Subcutaneous adipose tissue (tissue), 4 donors: ENCODE data around the gene AIFM1. TPM values are rescaled to one million over a fixed set of nuclear protein-coding genes. Genes with fewer than 3 reads are reported as not detected.

Source experiments
- total RNA-seq, 4 donors: library from RNA; depleted of rRNA; stranded (reverse); fragments of >200 nt; gene quantifications; one replicate each; pipeline ENCODE4 v1.1.0, GENCODE V29; 2016
- TF ChIP-seq, protein P1 (sequence below): fragments of 450-650 bp; IDR thresholded peaks from one replicate; pipeline ENCODE4 v1.5.1; 2016; ENCODE audit warnings: low read depth, mild to moderate bottlenecking, control low read depth, antibody characterized with exemption, moderate library complexity

Gene AIFM1
- total RNA-seq, 4 donors from 2014 or later, result 19.8 to 26.4 (median 22.4) TPM

DNA sequence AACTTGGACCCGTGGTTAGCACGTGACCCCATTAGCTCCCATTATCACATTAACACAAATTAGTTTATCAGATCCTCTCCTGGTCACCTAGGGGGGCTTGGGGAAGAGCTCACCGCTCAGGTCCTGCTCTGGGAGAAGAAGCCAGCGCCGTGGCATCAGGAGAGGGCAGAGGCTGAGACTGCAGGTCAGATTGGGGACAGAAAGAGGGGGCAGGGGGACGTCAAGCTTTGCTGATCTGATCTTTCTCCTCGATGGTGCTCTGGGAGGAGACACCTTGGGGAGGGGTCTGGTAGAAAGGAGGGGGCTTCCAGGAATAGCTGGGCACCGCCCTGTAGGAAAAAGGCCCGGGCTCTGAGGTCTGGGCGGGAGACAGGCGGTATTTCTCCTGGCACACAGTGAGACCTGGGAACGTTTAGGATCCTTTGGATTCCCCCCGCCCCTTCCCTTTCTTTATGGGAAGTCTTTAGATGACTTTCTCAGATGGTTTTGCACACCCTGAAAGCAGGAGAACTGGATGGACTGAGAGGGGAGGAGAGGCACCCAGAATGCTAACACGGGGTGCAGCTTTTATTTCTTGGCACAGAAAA is 46.2 kb downstream of the AIFM1 start:
- TF ChIP-seq, protein P1, sequence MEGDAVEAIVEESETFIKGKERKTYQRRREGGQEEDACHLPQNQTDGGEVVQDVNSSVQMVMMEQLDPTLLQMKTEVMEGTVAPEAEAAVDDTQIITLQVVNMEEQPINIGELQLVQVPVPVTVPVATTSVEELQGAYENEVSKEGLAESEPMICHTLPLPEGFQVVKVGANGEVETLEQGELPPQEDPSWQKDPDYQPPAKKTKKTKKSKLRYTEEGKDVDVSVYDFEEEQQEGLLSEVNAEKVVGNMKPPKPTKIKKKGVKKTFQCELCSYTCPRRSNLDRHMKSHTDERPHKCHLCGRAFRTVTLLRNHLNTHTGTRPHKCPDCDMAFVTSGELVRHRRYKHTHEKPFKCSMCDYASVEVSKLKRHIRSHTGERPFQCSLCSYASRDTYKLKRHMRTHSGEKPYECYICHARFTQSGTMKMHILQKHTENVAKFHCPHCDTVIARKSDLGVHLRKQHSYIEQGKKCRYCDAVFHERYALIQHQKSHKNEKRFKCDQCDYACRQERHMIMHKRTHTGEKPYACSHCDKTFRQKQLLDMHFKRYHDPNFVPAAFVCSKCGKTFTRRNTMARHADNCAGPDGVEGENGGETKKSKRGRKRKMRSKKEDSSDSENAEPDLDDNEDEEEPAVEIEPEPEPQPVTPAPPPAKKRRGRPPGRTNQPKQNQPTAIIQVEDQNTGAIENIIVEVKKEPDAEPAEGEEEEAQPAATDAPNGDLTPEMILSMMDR, result no peak

DNA sequence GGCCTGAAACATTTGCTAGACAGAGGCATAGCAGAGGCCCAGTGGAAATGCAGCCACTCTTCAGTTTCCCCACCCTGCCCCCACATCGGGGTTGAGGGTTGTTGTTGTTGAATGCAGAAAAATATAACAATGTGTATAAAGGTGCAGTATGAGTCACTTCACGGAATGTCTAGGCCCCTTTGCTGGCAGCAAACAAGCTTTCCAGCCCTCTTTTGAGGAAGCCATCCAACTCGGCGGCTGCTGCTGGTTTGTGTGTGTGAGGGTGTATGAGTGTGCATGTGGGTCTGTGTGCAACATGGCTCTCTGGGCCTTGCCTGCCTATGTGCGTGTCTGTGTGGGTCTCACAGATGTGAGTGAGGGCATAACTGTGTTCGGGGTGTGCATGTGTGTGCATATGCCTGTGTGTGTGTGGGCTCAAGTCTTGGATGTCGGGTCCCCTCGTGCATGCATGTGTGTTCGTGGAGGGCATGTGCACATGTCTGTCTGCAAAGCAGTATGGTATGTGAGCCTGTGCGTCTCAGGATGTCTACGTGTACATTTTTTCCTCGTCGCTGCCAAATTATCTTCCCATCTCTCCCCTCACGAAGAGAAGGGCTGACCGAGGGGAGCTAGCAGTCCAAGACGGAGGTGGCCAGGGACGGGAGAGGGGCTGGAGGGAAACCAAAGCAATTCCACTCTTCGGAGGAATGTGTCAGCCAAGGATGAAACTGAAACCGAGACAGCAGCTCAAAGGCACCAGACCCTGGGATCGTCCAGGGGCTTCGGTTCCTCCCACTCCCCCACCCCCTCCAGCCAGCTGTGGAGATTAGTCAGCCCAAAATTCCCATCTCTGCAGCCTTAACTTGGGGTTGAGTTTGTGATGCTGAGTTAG is 47.0 kb downstream of the AIFM1 start:
- TF ChIP-seq, protein P1, result no peak

DNA sequence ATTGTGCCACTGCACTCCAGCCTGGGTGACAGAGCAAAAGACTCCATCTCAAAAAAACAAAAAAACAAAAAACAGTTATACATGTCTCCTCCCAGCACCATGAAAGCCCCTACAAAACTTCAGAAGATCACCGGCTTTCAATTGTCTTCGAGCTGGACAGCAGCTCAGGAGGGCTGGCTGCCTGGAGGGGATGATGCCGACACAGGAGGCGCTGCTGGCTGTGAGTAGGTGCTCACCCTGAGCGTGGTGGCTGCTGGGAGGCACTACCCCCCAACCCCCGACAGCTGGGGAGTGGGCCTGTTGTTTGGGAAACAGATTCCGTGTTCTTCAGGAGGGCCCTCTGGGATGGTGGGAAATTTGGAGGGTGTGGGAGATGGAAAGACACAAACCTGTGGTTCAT is 48.5 kb downstream of the AIFM1 start:
- TF ChIP-seq, protein P1, result no peak

DNA sequence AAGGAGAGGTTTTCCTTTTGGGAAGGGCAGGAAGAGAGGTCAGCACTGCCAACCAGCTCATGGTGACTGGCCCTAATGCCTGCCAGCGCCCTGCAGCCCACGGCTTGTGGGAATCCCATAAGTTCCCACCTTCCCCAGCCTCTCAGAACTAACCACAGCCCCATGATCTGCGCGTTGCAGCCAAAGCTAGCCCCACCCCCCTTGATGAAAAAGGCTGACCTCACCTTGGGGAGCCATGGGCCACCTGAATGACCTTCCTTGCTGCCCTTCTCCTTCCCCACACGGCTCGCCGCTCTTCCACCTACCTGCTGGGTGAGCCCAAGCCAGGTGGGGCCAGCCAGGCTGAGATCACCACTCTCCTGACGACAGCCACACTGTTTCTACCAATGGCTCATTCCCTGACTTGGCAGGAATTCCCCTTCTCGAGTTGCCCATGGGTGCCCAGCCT is 51.5 kb downstream of the AIFM1 start:
- TF ChIP-seq, protein P1, result no peak

DNA sequence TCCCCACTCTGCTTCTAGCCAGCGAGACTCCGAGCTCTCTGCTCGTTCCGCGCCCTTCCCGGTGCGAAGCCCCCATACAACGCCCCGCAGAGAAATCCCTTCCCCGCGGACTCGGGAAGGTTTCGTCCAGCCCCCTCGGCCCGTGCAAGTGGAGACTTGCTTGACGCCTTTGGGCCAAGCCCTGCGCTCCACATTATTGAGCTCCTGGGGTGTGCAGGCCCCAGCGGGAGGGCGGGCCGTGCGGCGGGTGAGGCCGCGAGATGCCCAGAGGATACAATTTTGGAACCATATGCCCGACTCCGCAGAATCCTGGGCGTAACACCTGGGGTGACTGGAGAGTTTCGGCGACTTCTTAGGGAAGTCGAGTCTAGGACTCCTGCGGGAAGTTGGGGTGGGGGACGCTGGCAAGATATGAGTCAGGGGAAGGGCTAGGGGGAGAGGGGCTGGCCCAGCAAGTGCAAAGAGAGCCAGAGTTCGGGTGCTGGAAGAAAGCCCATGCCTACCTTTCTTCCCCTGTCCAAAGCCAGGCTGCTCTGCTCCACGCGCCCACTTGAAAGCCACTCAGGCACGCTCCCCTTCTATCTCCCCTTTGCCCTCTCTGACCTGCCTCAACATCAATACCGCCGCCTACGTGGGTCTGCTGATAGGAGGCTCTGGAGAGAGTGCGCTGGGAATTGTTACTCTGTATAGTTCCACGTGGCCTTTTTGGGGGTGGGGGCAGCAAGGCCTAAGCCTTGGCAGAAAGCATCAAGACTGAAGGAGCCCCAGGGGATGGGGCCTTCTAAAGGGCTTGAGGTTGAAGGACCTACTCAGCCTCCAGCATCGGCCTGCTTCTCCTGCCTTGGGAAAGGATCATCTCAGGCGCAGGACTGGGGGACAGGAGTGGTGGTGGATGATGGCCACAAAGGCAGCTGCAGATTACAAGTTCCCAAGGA is 54.2 kb downstream of the AIFM1 start:
- TF ChIP-seq, protein P1, result no peak

DNA sequence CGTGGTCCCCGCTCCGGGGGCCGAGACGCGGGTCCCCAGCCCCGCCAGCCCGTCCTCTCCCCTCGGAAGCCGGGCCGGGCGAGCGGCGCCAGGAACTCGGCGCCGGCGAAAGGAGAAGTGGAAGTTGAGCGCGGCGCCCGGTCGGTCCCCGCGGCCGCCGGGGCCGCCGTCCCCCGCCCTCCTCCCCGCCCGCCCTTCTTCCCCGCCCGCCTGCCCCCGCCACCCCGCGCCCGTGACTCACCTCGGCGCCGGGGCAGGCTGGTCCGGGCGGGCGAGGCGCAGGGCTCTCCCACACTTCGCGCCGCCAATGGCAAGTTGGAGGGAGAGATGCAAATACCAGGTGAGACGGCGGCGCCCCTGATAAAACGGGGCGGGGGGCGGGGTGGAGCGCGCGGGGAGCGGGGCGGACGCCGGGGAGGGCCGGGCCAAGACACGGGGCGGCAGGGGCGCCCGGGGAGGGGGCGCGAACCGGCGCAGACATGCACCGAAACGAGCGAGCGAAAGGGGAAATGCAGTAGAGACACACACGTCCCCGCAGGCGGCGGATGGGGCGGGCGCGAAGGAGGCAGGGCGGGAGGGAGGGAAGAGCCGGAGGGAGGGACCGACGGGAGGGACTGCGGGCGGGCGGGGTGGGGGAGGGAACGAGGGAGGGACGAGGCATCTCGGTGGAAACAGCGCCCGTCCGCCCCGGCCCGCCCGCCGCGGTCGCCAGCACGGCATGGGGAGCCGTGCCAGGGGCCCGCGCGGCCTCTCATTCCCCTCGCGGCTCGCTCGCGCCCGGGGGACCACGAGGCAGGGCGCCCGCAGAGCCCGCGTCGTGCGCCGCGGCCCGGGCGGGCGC is 55.0 kb downstream of the AIFM1 start, which contains the start of gene ELF4:
Gene ELF4 (minus strand): TSS at position 119 of the 841 bp plus-strand sequence. CDS start 29,167 bp downstream, outside the sequence.
- TF ChIP-seq, protein P1, result no peak
